Stimulated activated CD4-positive, alpha-beta T cell treated with anti-CD3 and anti-CD28 coated beads, Interleukin-2, amount 100 ng/mL, for 4 hours (primary cell): ENCODE data around the gene CNOT8.
"Not testable (repeated sequence)": the region's sequence is repeated elsewhere in the genome, so short reads cannot be mapped to it uniquely, and the experiment has no call there.

Experiments
- DNase-seq: peaks from one replicate; pipeline ENCODE4 v3.0.0-alpha.2; 2020; ENCODE audit warnings: low read depth

The CNOT8 gene

DNA sequence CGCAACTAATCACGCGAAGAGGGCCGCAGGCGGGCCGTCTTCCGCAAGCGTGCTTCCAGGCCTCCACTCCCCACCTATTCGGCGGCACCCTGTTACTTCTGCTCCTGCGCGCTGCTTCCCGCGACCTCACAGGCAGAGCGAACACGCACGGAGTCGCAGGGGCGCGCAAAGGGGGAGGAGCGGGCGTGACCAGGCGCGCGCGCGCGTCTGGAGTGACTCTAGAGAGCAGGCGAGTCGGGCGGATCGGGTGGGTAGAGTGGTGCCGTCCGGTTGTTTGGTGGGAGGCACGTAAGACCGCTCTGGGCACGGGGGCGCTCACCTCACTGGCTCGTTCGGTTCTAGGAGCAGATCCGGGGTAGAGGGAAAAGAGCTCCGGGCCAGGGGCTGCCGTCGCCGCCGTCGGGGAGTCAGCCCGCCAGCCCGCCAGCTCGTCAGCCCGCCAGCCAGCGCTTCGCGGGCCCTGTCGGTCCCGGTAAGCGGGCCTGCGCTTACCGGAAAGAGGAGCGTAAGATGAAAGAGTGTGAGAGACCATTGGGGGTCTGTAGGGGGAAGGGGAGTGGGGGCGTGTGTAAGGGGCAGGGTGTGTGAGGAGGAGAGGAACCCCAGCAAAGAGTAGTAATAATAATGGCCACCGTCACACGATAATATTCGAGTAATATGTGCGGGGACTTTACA lies at the start of gene CNOT8:
CNOT8 (plus strand) TSS at position 331 of the 675 bp plus-strand sequence. CDS start 4,652 bp downstream, outside the sequence.
- peak; percentile 96 for DNase-seq

- no peak for DNase-seq
These were observed 47.2 kb upstream of the CNOT8 start for GRCh38 chr5:154811239-154811638.

DNA sequence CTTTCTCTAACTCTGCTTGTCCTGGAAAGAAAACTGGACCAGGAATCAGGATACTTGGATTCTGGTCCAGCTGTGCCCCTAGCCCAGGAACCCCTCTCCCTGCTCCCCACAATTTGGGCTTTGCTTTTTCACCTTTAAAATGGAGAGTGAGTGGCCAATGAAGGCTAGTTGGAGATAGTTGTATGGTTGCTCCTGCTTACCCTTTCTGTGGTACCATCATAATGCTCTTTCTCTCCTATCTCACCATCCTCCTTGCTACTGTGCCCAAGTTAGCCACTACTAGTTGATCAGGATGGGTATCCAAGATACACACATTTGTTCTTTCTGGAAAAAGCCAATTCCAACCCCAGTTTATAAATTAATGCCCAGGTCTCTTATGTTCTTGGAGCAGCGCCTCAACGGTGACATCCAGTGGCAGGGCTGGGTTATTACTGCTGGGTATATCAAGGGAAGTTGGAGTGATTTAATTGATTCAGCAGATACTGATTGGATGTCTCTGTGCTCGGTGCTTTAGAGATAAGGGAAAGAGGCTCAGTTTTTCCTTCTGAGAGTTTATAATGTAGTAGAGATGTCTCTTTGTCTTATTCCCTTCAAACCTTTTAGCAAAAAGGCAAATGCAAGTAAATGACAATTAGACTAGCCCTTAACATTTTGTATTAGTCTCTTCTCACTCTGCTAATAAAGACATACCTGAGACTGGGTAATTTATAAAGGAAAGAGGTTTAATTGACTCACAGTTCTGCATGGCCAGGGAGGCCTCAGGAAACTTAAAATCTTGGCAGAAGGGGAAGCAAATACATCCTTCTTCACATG lies 46.6 kb upstream of the CNOT8 start:
- DNase-seq = peak; percentile 38

GRCh38 chr5:154813158-154813557 lies 45.3 kb upstream of the CNOT8 start:
- no peak for DNase-seq

GRCh38 chr5:154813736-154814135 lies 44.7 kb upstream of the CNOT8 start:
- no peak for DNase-seq

- no peak for DNase-seq
These were observed 43.4 kb upstream of the CNOT8 start for GRCh38 chr5:154815025-154815424.

- DNase-seq = no peak
These were observed 42.7 kb upstream of the CNOT8 start for GRCh38 chr5:154815684-154816247.

- DNase-seq = no peak
These were observed 41.4 kb upstream of the CNOT8 start for GRCh38 chr5:154816891-154817492.

- no peak for DNase-seq
These were observed 40.6 kb upstream of the CNOT8 start for GRCh38 chr5:154817815-154818214.

DNA sequence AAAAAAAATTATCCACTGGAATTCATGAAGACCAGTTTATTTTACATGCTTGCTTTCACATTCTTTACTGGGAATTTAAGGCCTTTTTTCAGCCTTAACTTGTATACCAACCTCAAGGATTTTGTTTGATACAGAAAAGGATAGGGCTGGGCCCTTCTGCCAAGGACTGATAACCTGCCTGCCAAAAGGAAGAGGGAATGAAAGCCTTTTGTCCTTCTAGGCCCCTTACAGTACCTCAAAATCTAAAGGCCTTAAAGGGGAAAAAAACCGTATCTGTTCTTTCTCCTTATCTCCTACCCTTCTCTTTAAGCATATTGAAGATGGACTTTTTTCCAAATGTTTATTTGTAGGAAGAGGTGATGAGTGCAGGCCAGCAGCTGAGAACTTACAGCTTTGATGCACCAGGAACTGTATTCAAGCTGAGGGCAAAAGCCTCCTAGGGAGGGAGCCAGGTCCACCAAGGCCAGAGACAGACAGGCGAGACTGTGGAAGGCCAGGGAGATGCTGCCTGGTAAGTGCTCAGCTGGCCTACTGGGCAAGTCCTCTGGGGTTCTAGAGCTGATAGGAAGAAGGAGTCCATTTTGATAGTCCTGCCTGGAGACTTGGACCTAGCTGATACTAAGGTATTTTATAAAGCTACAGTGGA lies 39.8 kb upstream of the CNOT8 start:
- no peak for DNase-seq

GRCh38 chr5:154819546-154819945 lies 38.9 kb upstream of the CNOT8 start:
- DNase-seq = no peak

- DNase-seq = no peak
These were observed 38.0 kb upstream of the CNOT8 start for GRCh38 chr5:154820383-154820782.

GRCh38 chr5:154822896-154823295 lies 35.5 kb upstream of the CNOT8 start:
- not testable (repeated sequence) for DNase-seq

GRCh38 chr5:154823605-154824004 lies 34.8 kb upstream of the CNOT8 start:
- DNase-seq = no peak

DNA sequence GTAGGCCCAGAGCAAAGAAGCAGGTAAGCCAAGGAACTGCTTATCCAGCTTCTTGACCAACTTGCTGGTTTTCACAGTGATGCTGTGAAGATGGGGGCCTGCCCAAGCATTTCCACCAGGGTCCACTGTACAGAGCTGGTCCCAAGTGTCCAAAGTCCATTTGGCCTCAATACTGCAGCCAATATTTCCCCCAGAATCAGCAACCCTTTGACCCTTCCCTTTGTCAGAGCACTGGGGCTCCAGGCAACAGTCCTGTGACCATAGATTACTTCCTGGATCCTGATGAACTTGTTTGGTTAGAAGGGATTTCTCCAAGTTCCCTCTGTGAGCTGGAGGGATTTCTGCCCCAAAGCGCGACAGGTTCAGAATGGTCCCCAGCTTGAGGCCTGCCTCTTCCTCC lies 34.4 kb upstream of the CNOT8 start:
- DNase-seq = no peak

- no peak for DNase-seq
These were observed 29.2 kb upstream of the CNOT8 start for GRCh38 chr5:154829181-154829588.

DNA sequence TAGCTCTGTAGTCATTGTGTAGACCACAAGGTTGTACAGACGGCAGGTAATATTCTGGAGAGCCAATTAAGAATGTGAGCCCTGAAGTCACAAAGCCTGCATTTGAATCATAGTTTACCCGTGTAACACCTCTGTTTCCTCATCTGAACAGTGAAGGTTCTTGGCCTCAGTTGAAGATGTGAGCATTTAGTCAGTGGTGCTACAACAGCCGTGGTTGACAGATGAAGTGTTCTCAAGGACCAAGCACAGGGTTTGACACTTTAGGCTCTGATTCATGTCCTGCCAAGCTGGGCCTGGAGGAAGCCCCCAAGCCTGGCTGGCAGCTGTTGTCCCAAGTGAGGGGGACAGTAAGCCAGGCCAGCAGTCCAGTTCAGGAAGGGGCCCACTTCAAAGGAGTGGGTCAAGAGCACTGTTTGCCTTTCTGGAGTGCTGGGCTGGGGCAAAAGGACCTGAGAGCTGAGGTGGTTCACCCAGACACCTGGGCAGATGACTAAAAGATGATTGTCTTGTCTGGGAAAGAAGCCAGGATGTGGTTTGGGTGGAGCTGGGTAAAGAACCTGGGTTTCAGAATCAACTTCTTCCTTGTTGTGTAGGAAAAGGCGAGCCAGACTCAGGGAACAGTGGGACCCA lies 28.7 kb upstream of the CNOT8 start:
- peak; percentile 7 for DNase-seq

- no peak for DNase-seq
These were observed 28.2 kb upstream of the CNOT8 start for GRCh38 chr5:154830219-154830595.

- no peak for DNase-seq
These were observed 27.8 kb upstream of the CNOT8 start for GRCh38 chr5:154830596-154830995.

DNA sequence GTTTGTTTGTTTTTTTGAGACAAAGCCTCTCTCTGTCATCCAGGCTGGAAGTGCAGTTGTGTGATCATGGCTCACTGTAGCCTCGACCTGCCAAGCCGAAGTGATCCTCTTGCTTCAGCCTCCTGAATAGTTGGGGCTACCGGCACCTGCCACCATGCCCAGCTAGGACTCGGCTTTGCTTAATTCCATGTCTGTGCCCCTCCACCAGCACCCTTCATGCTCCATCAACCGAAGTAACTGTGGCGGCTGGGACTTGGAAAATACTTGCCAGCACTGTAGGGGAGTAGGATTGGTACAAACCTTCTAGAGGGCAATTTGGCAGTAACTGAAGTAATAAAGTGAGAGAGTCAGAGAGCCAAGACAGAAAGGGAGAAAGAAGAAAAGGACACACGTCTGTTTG lies 27.0 kb upstream of the CNOT8 start:
- DNase-seq = no peak

DNA sequence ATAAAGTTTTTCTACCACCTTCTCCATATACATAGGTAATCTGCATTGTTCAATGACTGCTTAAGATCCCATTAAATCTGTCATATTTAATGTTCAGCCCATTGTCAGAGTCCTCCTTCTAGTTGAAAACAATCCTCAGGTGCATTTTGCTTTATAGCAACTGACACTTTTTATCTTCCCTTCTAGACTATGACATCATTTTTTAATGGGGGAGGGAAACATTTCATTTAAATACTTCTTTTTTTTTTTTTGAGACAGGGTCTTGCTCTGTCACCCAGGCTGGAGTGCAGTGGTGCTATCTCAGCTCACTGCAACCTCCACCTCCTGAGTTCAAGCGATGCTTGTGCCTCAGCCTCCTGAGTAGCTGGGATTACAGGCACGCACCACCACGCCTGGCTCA lies 25.6 kb upstream of the CNOT8 start:
- not testable (repeated sequence) for DNase-seq

DNA sequence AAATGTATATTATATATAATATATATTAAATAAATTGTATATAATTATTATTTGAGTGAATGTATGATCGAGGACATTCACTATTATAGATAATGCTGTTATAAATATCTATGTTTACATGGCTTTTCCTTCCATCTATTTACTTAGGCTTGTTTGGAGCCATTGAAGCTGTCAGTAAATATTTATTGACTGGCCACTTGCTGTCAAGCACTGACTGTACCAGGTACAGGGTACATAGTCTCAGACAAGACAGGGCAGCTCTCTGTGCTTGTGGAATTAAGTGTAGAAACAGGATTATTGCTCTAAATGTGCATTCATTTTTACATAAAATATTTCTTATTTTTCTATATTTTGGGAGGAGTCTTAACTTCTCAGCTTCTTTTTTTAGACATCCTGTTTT lies 24.4 kb upstream of the CNOT8 start:
- DNase-seq = no peak
